IMR-90 (cell line): ENCODE data around the gene ACSS1. TPM values are rescaled to one million over a fixed set of nuclear protein-coding genes. Genes with fewer than 3 reads are reported as not detected.

ENCODE experiments used
- ATAC-seq: fragments of 200-7000 bp; cut with Tn5 transposase; 2 replicates; pipeline ENCODE4 v1.9.1; 2020; ENCODE audit warnings: low read depth, mild to moderate bottlenecking, moderate library complexity
- BruUV-seq: library from RNA; stranded (reverse); fragments of 400-500 nt; replicated peaks from 2 replicates; lab custom pipeline; 2021; lab: Mats Ljungman, UMichigan
- CTCF ChIA-PET: fragments of 300-600 bp; formaldehyde crosslinking; extraction: SDS; loops from one replicate; lab custom pipeline; 2021; ENCODE audit warnings: antibody characterized with exemption; lab: Yijun Ruan, JAX
- POLR2A ChIA-PET: fragments of 300-600 bp; sonication (Branson Sonifier 250); formaldehyde crosslinking; loops from one replicate; lab custom pipeline; 2022; ENCODE audit warnings: antibody characterized with exemption; ENCODE audit not compliant: unreplicated experiment; lab: Charles Lee
- DNase-seq: peaks from one replicate; pipeline ENCODE4 v3.0.0; 2013
- H2AFZ ChIP-seq: replicated peaks from 2 replicates; pipeline ENCODE3; 2013; ENCODE audit warnings: low read length, mild to moderate bottlenecking; ENCODE audit not compliant: poor library complexity
- H2AK5ac ChIP-seq: 2 replicates; pipeline ENCODE4 v1.6.1; 2013; ENCODE audit warnings: low read depth, low read length, inconsistent platforms
- H2AK9ac ChIP-seq: replicated peaks from 2 replicates; pipeline ENCODE3; 2013; ENCODE audit warnings: mild to moderate bottlenecking, low read depth, low read length, moderate library complexity; ENCODE audit not compliant: poor library complexity
- H2BK120ac ChIP-seq: 2 replicates; pipeline ENCODE4 v1.6.1; 2013; ENCODE audit warnings: low read depth, low read length, inconsistent platforms
- H2BK15ac ChIP-seq: 3 replicates; pipeline ENCODE4 v1.6.1; 2013; ENCODE audit warnings: low read depth, low read length, inconsistent platforms
- H2BK20ac ChIP-seq: 2 replicates; pipeline ENCODE4 v1.6.1; 2013; ENCODE audit warnings: low read depth, mild to moderate bottlenecking, inconsistent platforms, low read length, moderate library complexity
- H2BK5ac ChIP-seq: 2 replicates; pipeline ENCODE4 v1.6.1; 2013; ENCODE audit warnings: mild to moderate bottlenecking, low read depth, low read length, inconsistent platforms; ENCODE audit not compliant: poor library complexity, severe bottlenecking
- H3K14ac ChIP-seq: replicated peaks from 2 replicates; pipeline ENCODE4 v1.6.1; 2013; ENCODE audit warnings: low read depth, low read length, inconsistent platforms
- H3K18ac ChIP-seq: 2 replicates; pipeline ENCODE4 v1.6.1; 2013; ENCODE audit warnings: low read depth, low read length, control low read depth
- H3K23ac ChIP-seq: 2 replicates; pipeline ENCODE4 v1.6.1; 2013; ENCODE audit warnings: low read depth, low read length, inconsistent platforms
- H3K27ac ChIP-seq: 2 replicates; pipeline ENCODE4 v1.5.1; 2013; ENCODE audit warnings: mild to moderate bottlenecking, control low read depth, low read length; ENCODE audit not compliant: insufficient read depth
- H3K27me3 ChIP-seq: 2 replicates; pipeline ENCODE4 v1.6.1; 2013; ENCODE audit warnings: low read length; ENCODE audit not compliant: control insufficient read depth, insufficient read depth
- H3K36me3 ChIP-seq: 2 replicates; pipeline ENCODE4 v1.6.1; 2013; ENCODE audit warnings: low read length, mixed read lengths; ENCODE audit not compliant: control insufficient read depth, insufficient read depth
- H3K4ac ChIP-seq: 2 replicates; pipeline ENCODE4 v1.6.1; 2013; ENCODE audit warnings: low read depth, low read length, inconsistent platforms
- H3K4me1 ChIP-seq: 2 replicates; pipeline ENCODE4 v1.6.1; 2013; ENCODE audit warnings: low read length, mixed read lengths; ENCODE audit not compliant: control insufficient read depth, insufficient read depth
- H3K4me2 ChIP-seq: 2 replicates; pipeline ENCODE4 v1.6.1; 2013; ENCODE audit warnings: low read depth, mild to moderate bottlenecking, control low read depth, low read length, moderate library complexity
- H3K4me3 ChIP-seq: 2 replicates; pipeline ENCODE4 v1.5.1; 2013; ENCODE audit warnings: low read depth, mild to moderate bottlenecking, control low read depth, low read length, moderate library complexity; ENCODE audit not compliant: insufficient read depth
- H3K56ac ChIP-seq: 2 replicates; pipeline ENCODE4 v1.6.1; 2013; ENCODE audit warnings: low read length, inconsistent platforms; ENCODE audit not compliant: insufficient read depth; ENCODE audit errors: extremely low read depth
- H3K79me1 ChIP-seq, 2 experiments: 2 replicates each; pipeline ENCODE4 v1.6.1; 2013; ENCODE audit warnings: low read length in 2 of 2, inconsistent platforms in 1 of 2, low read depth in 1 of 2
- H3K9ac ChIP-seq: 2 replicates; pipeline ENCODE4 v1.6.1; 2013; ENCODE audit warnings: low read depth, low read length, control low read depth
- H3K9me1 ChIP-seq: 2 replicates; pipeline ENCODE4 v1.6.1; 2013; ENCODE audit warnings: low read length, inconsistent platforms; ENCODE audit not compliant: insufficient read depth
- H3K9me3 ChIP-seq: 2 replicates; pipeline ENCODE4 v1.6.1; 2013; ENCODE audit warnings: low read length; ENCODE audit not compliant: control insufficient read depth, insufficient read depth
- H4K20me1 ChIP-seq: 2 replicates; pipeline ENCODE4 v1.6.1; 2013; ENCODE audit warnings: low read length, inconsistent platforms; ENCODE audit not compliant: insufficient read depth
- H4K5ac ChIP-seq: 2 replicates; pipeline ENCODE4 v1.6.1; 2013; ENCODE audit warnings: mild to moderate bottlenecking, low read depth, low read length, control low read depth
- H4K8ac ChIP-seq, 2 experiments: 2 replicates each; pipeline ENCODE4 v1.6.1; 2013; ENCODE audit warnings: low read depth in 2 of 2, low read length in 2 of 2, control low read depth in 1 of 2, inconsistent platforms in 1 of 2
- H4K91ac ChIP-seq: 2 replicates; pipeline ENCODE4 v1.6.1; 2013; ENCODE audit warnings: low read depth, low read length, inconsistent platforms; ENCODE audit not compliant: insufficient read depth
- NFE2L2 ChIP-seq: fragments of 150-350 bp; IDR thresholded peaks from 2 replicates; pipeline ENCODE4 v1.6.1; 2016; ENCODE audit warnings: low read depth, mild to moderate bottlenecking, low read length
- WGBS, 2 experiments: methylation state at CpG; one replicate each; pipeline versions ENCODE4 v1.1.5 to v1.1.7; 2013; ENCODE audit warnings: missing lambda C conversion rate in 2 of 2; ENCODE audit not compliant: insufficient read length in 1 of 2; ENCODE audit errors: extremely low coverage in 2 of 2; 5-methylcytosine and 5-hydroxymethylcytosine counted together
- dilution Hi-C: fragments of 300-500 bp; cut with HindIII; formaldehyde crosslinking; loops from one replicate; pipeline ENCODE4 v1.14.3; 2018; ENCODE audit warnings: low sequenced_read_pairs; ENCODE audit not compliant: unreplicated experiment
- in situ Hi-C: fragments of 300-500 bp; cut with MboI; formaldehyde crosslinking; loops from 3 replicates; pipeline ENCODE4 v1.14.3; 2019; ENCODE audit warnings: low sequenced_read_pairs, inconsistent platforms, mixed read lengths
- intact Hi-C: fragments of 100-400 bp; cut with micrococcal nuclease; formaldehyde crosslinking; loops from 2 replicates; pipeline ENCODE4 v1.10.0; 2022
- polyA plus RNA-seq, 3 experiments: library from polyadenylated mRNA; depleted of rRNA; stranded (reverse); fragments of >200 nt; gene quantifications; 2 replicates each; pipeline ENCODE4 v1.2.3, GENCODE V29; 2012; ENCODE audit warnings: low replicate concordance in 1 of 3
- total RNA-seq: library from RNA; depleted of rRNA; stranded (reverse); fragments of >200 nt; gene quantifications from 2 replicates; pipeline ENCODE4 v1.2.3, GENCODE V29; 2012

The ACSS1 gene
- total and polyA plus RNA-seq, 2 of the 4 experiments (the other 2 are of a cell fraction): 0.72 to 1.2 TPM

- no peaks in the 10 kb centered on the region for H3K27me3 ChIP-seq
- H3K27ac ChIP-seq: no peak overlapping the region
- ChIA-PET POLR2A (no interaction called here), CTCF (no interaction called here)
- H3K18ac ChIP-seq: no peak overlapping the region
- no peak overlapping the region for H2BK15ac ChIP-seq
- no peak overlapping the region for H4K91ac ChIP-seq
- no peak for DNase-seq
- H2AFZ ChIP-seq: no peak overlapping the region
- H3K9me3 ChIP-seq: 0 out of 2 replicates have a peak, but pooled peaks cover 3% of the 10 kb centered on the region
- dilution Hi-C loops (no loop called here), intact Hi-C loops (no loop called here), in situ Hi-C loops (no loop called here)
- no peaks in the 10 kb centered on the region for H4K20me1 ChIP-seq
- H3K9me1 ChIP-seq: no peaks in the 10 kb centered on the region
- no peak overlapping the region for H3K56ac ChIP-seq
- TF ChIP-seq NFE2L2: no peak
- H2AK9ac ChIP-seq: no peak overlapping the region
- H3K4me2 ChIP-seq: no peak overlapping the region
- no peak overlapping the region for H3K4me3 ChIP-seq
- peaks cover 34% of the 10 kb centered on the region for H3K36me3 ChIP-seq
- H3K14ac ChIP-seq: no peak overlapping the region
- peaks cover 0 to 5% of the 10 kb centered on the region in 2 experiments; a peak in 2 of 4 replicates for H3K79me1 ChIP-seq
- H3K23ac ChIP-seq: no peak overlapping the region
- H2BK5ac ChIP-seq: no peak overlapping the region
- BruUV-seq: no TSS peak
- no peak overlapping the region for H4K8ac ChIP-seq
- no peak overlapping the region for H3K4ac ChIP-seq
- WGBS, 2 experiments: no CpG with 5 or more reads among the region's 2 CpGs
- no peak overlapping the region for H2AK5ac ChIP-seq
- no peak overlapping the region for H2BK20ac ChIP-seq
- H2BK120ac ChIP-seq: no peak overlapping the region
- no peaks in the 10 kb centered on the region for H3K4me1 ChIP-seq
- H4K5ac ChIP-seq: no peak overlapping the region
- H3K9ac ChIP-seq: no peak overlapping the region
- ATAC-seq: no peak
Observed at GRCh38 chr20:24972341-24972740, 85.6 kb downstream of the ACSS1 start.
